SH-SY5Y (cell line): ENCODE measurements around the gene LAPTM5.

Experiments
- GATA2 ChIP-seq: IDR thresholded peaks from 2 replicates; pipeline ENCODE4 v1.6.1; 2011; ENCODE audit warnings: mild to moderate bottlenecking, low read depth, low read length
- GATA3 ChIP-seq: IDR thresholded peaks from 2 replicates; pipeline ENCODE4 v1.6.1; 2011; ENCODE audit warnings: low read depth, mild to moderate bottlenecking, low read length, moderate library complexity

- TF ChIP-seq GATA3 (no peak), GATA2 (no peak)
Observed at GRCh38 chr1:30705698-30706097, 51.9 kb downstream of the LAPTM5 start.
